Measurements from ENCODE around the gene FZD2.

- TF ChIP-seq CTCF (IDR thresholded peaks at IDR 0.05; ENCODE audit: low read depth, low read length, poor library complexity, severe bottlenecking) (no peak), EZH2phosphoT487 (IDR thresholded peaks at IDR 0.05; ENCODE audit: borderline replicate concordance, low read length) (no peak)
Observed at GRCh38 chr17:44561237-44561623, 3.9 kb downstream of the FZD2 start.
